Activated CD4-positive, alpha-beta T cell treated with anti-CD3 and anti-CD28 coated beads, Interleukin-2, amount 50 U/mL, for 24 hours (primary cell): ENCODE results near the gene FAS.

Experiments
- DNase-seq, 2 donors: peaks; one replicate each; pipeline ENCODE4 v3.0.0-alpha.2; 2020; ENCODE audit warnings: low read depth in 1 of 2, low spot score in 1 of 2

FAS gene

GRCh38 chr10:88990384-88991160 is at the start of gene FAS:
Gene FAS (plus strand): TSS chr10:88990798. CDS start chr10:88990877, 79 bp downstream.
- peak; percentile 50 to 68 for DNase-seq

- no peak for DNase-seq
Observed at GRCh38 chr10:88941026-88941425, 49.6 kb upstream of the FAS start.

GRCh38 chr10:88943778-88944177 is 46.8 kb upstream of the FAS start:
- no peak for DNase-seq

GRCh38 chr10:88944813-88945212 is 45.8 kb upstream of the FAS start:
- DNase-seq, result no peak

GRCh38 chr10:88946200-88946599 is 44.4 kb upstream of the FAS start:
- DNase-seq, result no peak

GRCh38 chr10:88946965-88947590 is 43.5 kb upstream of the FAS start:
- no peak for DNase-seq

GRCh38 chr10:88949051-88949450 is 41.5 kb upstream of the FAS start:
- no peak for DNase-seq

GRCh38 chr10:88949912-88950837 is 40.4 kb upstream of the FAS start:
- DNase-seq, result no peak

GRCh38 chr10:88952647-88953111 is 37.9 kb upstream of the FAS start, which contains the start of gene ACTA2:
Gene ACTA2 (minus strand): TSS chr10:88952773. CDS start chr10:88948930, 3,843 bp downstream.
- no peak for DNase-seq

- DNase-seq, result no peak
Observed at GRCh38 chr10:88953662-88954061, 36.9 kb upstream of the FAS start.

GRCh38 chr10:88954458-88955083 is 36.0 kb upstream of the FAS start:
- no peak for DNase-seq

- DNase-seq, result no peak
Observed at GRCh38 chr10:88957381-88957780, 33.2 kb upstream of the FAS start.

GRCh38 chr10:88958721-88959120 is 31.9 kb upstream of the FAS start:
- no peak for DNase-seq

GRCh38 chr10:88960802-88961201 is 29.8 kb upstream of the FAS start:
- no peak for DNase-seq

GRCh38 chr10:88961266-88961665 is 29.3 kb upstream of the FAS start:
- DNase-seq, result no peak

- DNase-seq, result no peak
Observed at GRCh38 chr10:88962336-88962735, 28.3 kb upstream of the FAS start.

GRCh38 chr10:88963318-88963717 is 27.3 kb upstream of the FAS start:
- no peak for DNase-seq

GRCh38 chr10:88964360-88964759 is 26.2 kb upstream of the FAS start:
- DNase-seq, result no peak

GRCh38 chr10:88964869-88965415 is 25.7 kb upstream of the FAS start:
- no peak for DNase-seq

GRCh38 chr10:88966797-88967196 is 23.8 kb upstream of the FAS start:
- no peak for DNase-seq

GRCh38 chr10:88968391-88968790 is 22.2 kb upstream of the FAS start:
- no peak for DNase-seq
